GM12878 (cell line): ENCODE measurements around the gene SORCS1. TPM values are rescaled to one million over a fixed set of nuclear protein-coding genes. Genes with fewer than 3 reads are reported as not detected.

ENCODE experiments used
- ATAC-seq: fragments of 200-7000 bp; cut with Tn5 transposase; 3 replicates; pipeline ENCODE4 v1.9.1; 2020; ENCODE audit warnings: mild to moderate bottlenecking, moderate library complexity
- BruUV-seq: library from RNA; stranded (reverse); fragments of 400-500 nt; replicated peaks from 2 replicates; lab custom pipeline; 2021; lab: Mats Ljungman, UMichigan
- CTCF ChIA-PET: fragments of 300-600 bp; sonication (Branson Sonifier 250); formaldehyde crosslinking; extraction: SDS; loops from one replicate; lab custom pipeline; 2021; ENCODE audit warnings: inconsistent platforms; lab: Yijun Ruan, JAX
- POLR2A ChIA-PET: fragments of 350-600 bp; formaldehyde crosslinking; extraction: SDS; loops from one replicate; lab custom pipeline; 2021; ENCODE audit warnings: inconsistent platforms; lab: Charles Lee
- RAD21 ChIA-PET: fragments of 300-600 bp; sonication (Branson Sonifier 250); formaldehyde crosslinking; loops from one replicate; lab custom pipeline; 2023; ENCODE audit warnings: antibody characterized with exemption; ENCODE audit not compliant: unreplicated experiment; lab: Charles Lee
- SMC1A ChIA-PET: fragments of 300-600 bp; sonication (Branson Sonifier 250); formaldehyde crosslinking; loops from one replicate; lab custom pipeline; 2023; ENCODE audit not compliant: unreplicated experiment, uncharacterized antibody; lab: Charles Lee
- DNase-seq: peaks from one replicate; pipeline ENCODE4 v3.0.0-alpha.2; 2011; ENCODE audit warnings: low read depth, low spot score
- FAIRE-seq: peaks from 3 replicates; lab custom pipeline; 2011; peaks lifted over from hg19 to GRCh38; lab: Jason Lieb, UNC
- H2AFZ ChIP-seq: 2 replicates; pipeline ENCODE4 v1.6.0; 2011; ENCODE audit warnings: low read depth, low read length, control low read depth; ENCODE audit not compliant: control insufficient read depth
- H3K27ac ChIP-seq: 2 replicates; pipeline ENCODE4 v1.5.1; 2011; ENCODE audit warnings: control low read depth; ENCODE audit not compliant: control insufficient read depth, insufficient read depth
- H3K27me3 ChIP-seq, 2 experiments: replicated peaks in 1 of 2; 2 replicates each; pipeline versions ENCODE4 v1.6.0 to v1.6.1; 2011; ENCODE audit warnings: low read length in 1 of 2; ENCODE audit not compliant: control insufficient read depth in 2 of 2, insufficient read depth in 2 of 2
- H3K36me3 ChIP-seq, 2 experiments: 2 replicates each; pipeline ENCODE4 v1.5.1; 2011; ENCODE audit warnings: low read length in 1 of 2; ENCODE audit not compliant: control insufficient read depth in 2 of 2, insufficient read depth in 2 of 2
- H3K4me1 ChIP-seq: 2 replicates; pipeline ENCODE4 v1.6.1; 2011; ENCODE audit warnings: mild to moderate bottlenecking, low read length, moderate library complexity, mixed read lengths; ENCODE audit not compliant: control insufficient read depth, insufficient read depth
- H3K4me2 ChIP-seq: 2 replicates; pipeline ENCODE4 v1.6.0; 2011; ENCODE audit warnings: control low read depth; ENCODE audit not compliant: control insufficient read depth, insufficient read depth
- H3K4me3 ChIP-seq: fragments of 200-600 bp; sonication (generic); 2 replicates; pipeline ENCODE4 v1.5.1; 2016
- H3K79me2 ChIP-seq: 2 replicates; pipeline ENCODE4 v1.6.0; 2011; ENCODE audit warnings: low read length; ENCODE audit not compliant: control insufficient read depth, insufficient read depth
- H3K9ac ChIP-seq: 2 replicates; pipeline ENCODE4 v1.8.0; 2011; ENCODE audit warnings: low read length, control low read depth, mixed read lengths; ENCODE audit not compliant: control insufficient read depth, insufficient read depth
- H3K9me3 ChIP-seq: replicated peaks from 3 replicates; pipeline ENCODE4 v1.5.1; 2011; ENCODE audit warnings: mild to moderate bottlenecking, low read length; ENCODE audit not compliant: control insufficient read depth, insufficient read depth
- H4K20me1 ChIP-seq: 2 replicates; pipeline ENCODE4 v1.6.0; 2011; ENCODE audit not compliant: control insufficient read depth, insufficient read depth
- BMI1 ChIP-seq: fragments of 450-650 bp; IDR thresholded peaks from 2 replicates; pipeline ENCODE4 v1.6.1; 2016; ENCODE audit warnings: mild to moderate bottlenecking, moderate library complexity, borderline replicate concordance
- CEBPB ChIP-seq, 2 experiments: fragments of 150-350 bp in 1 of 2; IDR thresholded peaks; 2 replicates each; pipeline ENCODE4 v1.6.1; 2012 to 2014; ENCODE audit warnings: low read depth in 2 of 2, low read length in 2 of 2, borderline replicate concordance in 1 of 2, inconsistent platforms in 1 of 2
- CREM ChIP-seq: IDR thresholded peaks from 2 replicates; pipeline ENCODE4 v1.6.1; 2014; ENCODE audit warnings: antibody characterized with exemption, low read depth
- HDAC2 ChIP-seq: fragments of 200-600 bp; sonication (generic); IDR thresholded peaks from 2 replicates; pipeline ENCODE4 v1.6.1; 2017
- RFX5 ChIP-seq: IDR thresholded peaks from 2 replicates; pipeline ENCODE4 v1.6.1; 2011; ENCODE audit warnings: low read depth, low read length, improper control_type of control experiment
- TCF12 ChIP-seq: IDR thresholded peaks from 2 replicates; pipeline ENCODE4 v1.6.1; 2011; ENCODE audit warnings: low read depth, mild to moderate bottlenecking, low read length
- TCF7 ChIP-seq: IDR thresholded peaks from 2 replicates; pipeline ENCODE4 v1.6.1; 2014; ENCODE audit warnings: antibody characterized with exemption, borderline replicate concordance
- WGBS: methylation state at CpG from one replicate; pipeline ENCODE4 v1.1.6; 2016; ENCODE audit warnings: low lambda C conversion rate; ENCODE audit not compliant: insufficient replicate concordance, insufficient coverage; ENCODE audit errors: missing lambda C conversion rate; 5-methylcytosine and 5-hydroxymethylcytosine counted together
- in situ Hi-C: fragments of 300-500 bp; cut with MboI; formaldehyde crosslinking; loops from 9 replicates; pipeline ENCODE4 v1.14.3; 2018; ENCODE audit warnings: mixed read lengths
- intact Hi-C: fragments of 100-400 bp; cut with micrococcal nuclease; formaldehyde crosslinking; loops from one replicate; pipeline ENCODE4 v1.14.2; 2022; ENCODE audit not compliant: unreplicated experiment
- polyA plus RNA-seq, 11 experiments: library from polyadenylated mRNA; depleted of rRNA in 4 of 11; unstranded in 6 of 11; stranded (reverse) in 5 of 11; fragments of >200 nt; fragmentation: Nextera tagmentation in 4 of 11; fragmentation: Illumina TruSeq in 1 of 11; extraction: Ambion mirVana in 4 of 11; extraction: Trizol in 1 of 11; gene quantifications; 1 replicate in 1 of 11; 2 replicates in 10 of 11; pipeline versions ENCODE4 v1.2.1 to v1.2.3, GENCODE V29; 2011 to 2016; ENCODE audit warnings: inconsistent platforms in 2 of 11, missing spikeins in 2 of 11, low read depth in 1 of 11
- total RNA-seq, 4 experiments: library from RNA; depleted of rRNA in 3 of 4; stranded (reverse); fragments of >200 nt in 3 of 4; fragmentation: Illumina TruSeq in 1 of 4; extraction: Trizol in 1 of 4; gene quantifications; 2 replicates each; pipeline versions ENCODE4 v1.2.1 to v1.2.3, GENCODE V29; 2013 to 2021
- TF ChIP-seq, protein P1 (sequence below): IDR thresholded peaks from 2 replicates; pipeline ENCODE4 v1.6.1; 2012; ENCODE audit warnings: low read depth, low read length, improper control_type of control experiment
- TF ChIP-seq, protein P2 (sequence below): fragments of 150-350 bp; IDR thresholded peaks from 2 replicates; pipeline ENCODE4 v1.6.1; 2016; ENCODE audit warnings: low read depth, low read length
- TF ChIP-seq, protein P3 (sequence below): fragments of 450-650 bp; IDR thresholded peaks from 2 replicates; pipeline ENCODE4 v1.6.1; 2017; ENCODE audit warnings: antibody characterized with exemption, mild to moderate bottlenecking, moderate library complexity
- TF ChIP-seq, protein P4 (sequence below): IDR thresholded peaks from 2 replicates; pipeline ENCODE4 v1.6.1; 2012; ENCODE audit warnings: low read depth, low read length, improper control_type of control experiment
- TF ChIP-seq, protein P5 (sequence below): fragments of 450-650 bp; IDR thresholded peaks from 2 replicates; pipeline ENCODE4 v1.6.1; 2016; ENCODE audit warnings: mild to moderate bottlenecking, moderate library complexity, borderline replicate concordance

SORCS1 gene
- total and polyA plus RNA-seq, 10 of the 15 experiments (the other 5 are each of a cell fraction or from before 2014, with no cell fraction given), result 0.02 to 9.6 (median 0.06) TPM; not detected in 3

DNA sequence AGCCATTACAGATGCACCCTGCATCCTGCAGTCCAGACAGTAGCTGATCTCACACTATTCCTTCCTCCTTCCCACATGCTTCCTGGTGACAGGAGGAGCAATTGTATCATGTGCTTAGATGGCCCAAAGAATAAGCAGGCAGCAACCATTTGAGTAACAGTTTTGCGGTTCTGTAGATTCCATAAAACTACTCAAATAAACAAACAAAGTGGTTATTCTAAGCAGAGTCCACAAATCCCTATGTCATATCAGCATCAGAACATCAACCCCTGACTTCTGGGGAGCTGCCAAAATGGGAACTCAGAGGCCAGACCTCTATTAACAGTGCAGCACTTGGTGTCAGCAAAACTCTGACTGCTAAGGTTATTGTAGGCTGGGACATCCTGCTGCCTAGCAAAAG, 226.0 kb downstream of the SORCS1 start:
- no TSS peak for BruUV-seq
- Histone ChIP-seq H3K4me1 (peaks cover 21% of the 10 kb centered on the region), H3K4me2 (no peak overlapping the region), H3K27ac (no peak overlapping the region), H3K36me3 (no peaks in the 10 kb centered on the region), H3K27me3 (no peaks in the 10 kb centered on the region), H3K9ac (no peak overlapping the region), H3K4me3 (no peak overlapping the region), H2AFZ (no peak overlapping the region), H4K20me1 (no peaks in the 10 kb centered on the region), H3K9me3 (peaks cover 3% of the 10 kb centered on the region; the same call in 2 of the 3 replicates), H3K79me2 (no peaks in the 10 kb centered on the region)
- ChIA-PET CTCF (interaction anchor here (1.5 kb wide), 1 partner anchor 20 kb away, joined by 4 read pairs; no protein-coding TSS in a partner anchor), RAD21 (no interaction called here), SMC1A (interaction anchor here (0.9 kb wide), 1 partner anchor 21 kb away, joined by 3 read pairs; no protein-coding TSS in a partner anchor), POLR2A (no interaction called here)
- 100% methylated on average over 1 of the region's 1 CpG for WGBS
- intact Hi-C loops, result loop anchor here (5.0 kb wide), 1 partner anchor 71 kb away; no protein-coding TSS in a partner anchor
- FAIRE-seq (no peak), DNase-seq (no peak), ATAC-seq (no peak)
- in situ Hi-C loops, result no loop called here
- TF ChIP-seq, protein P1, sequence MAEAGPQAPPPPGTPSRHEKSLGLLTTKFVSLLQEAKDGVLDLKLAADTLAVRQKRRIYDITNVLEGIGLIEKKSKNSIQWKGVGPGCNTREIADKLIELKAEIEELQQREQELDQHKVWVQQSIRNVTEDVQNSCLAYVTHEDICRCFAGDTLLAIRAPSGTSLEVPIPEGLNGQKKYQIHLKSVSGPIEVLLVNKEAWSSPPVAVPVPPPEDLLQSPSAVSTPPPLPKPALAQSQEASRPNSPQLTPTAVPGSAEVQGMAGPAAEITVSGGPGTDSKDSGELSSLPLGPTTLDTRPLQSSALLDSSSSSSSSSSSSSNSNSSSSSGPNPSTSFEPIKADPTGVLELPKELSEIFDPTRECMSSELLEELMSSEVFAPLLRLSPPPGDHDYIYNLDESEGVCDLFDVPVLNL, result no peak
- TF ChIP-seq, protein P2, sequence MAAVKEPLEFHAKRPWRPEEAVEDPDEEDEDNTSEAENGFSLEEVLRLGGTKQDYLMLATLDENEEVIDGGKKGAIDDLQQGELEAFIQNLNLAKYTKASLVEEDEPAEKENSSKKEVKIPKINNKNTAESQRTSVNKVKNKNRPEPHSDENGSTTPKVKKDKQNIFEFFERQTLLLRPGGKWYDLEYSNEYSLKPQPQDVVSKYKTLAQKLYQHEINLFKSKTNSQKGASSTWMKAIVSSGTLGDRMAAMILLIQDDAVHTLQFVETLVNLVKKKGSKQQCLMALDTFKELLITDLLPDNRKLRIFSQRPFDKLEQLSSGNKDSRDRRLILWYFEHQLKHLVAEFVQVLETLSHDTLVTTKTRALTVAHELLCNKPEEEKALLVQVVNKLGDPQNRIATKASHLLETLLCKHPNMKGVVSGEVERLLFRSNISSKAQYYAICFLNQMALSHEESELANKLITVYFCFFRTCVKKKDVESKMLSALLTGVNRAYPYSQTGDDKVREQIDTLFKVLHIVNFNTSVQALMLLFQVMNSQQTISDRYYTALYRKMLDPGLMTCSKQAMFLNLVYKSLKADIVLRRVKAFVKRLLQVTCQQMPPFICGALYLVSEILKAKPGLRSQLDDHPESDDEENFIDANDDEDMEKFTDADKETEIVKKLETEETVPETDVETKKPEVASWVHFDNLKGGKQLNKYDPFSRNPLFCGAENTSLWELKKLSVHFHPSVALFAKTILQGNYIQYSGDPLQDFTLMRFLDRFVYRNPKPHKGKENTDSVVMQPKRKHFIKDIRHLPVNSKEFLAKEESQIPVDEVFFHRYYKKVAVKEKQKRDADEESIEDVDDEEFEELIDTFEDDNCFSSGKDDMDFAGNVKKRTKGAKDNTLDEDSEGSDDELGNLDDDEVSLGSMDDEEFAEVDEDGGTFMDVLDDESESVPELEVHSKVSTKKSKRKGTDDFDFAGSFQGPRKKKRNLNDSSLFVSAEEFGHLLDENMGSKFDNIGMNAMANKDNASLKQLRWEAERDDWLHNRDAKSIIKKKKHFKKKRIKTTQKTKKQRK, result no peak
- TF ChIP-seq, protein P3, sequence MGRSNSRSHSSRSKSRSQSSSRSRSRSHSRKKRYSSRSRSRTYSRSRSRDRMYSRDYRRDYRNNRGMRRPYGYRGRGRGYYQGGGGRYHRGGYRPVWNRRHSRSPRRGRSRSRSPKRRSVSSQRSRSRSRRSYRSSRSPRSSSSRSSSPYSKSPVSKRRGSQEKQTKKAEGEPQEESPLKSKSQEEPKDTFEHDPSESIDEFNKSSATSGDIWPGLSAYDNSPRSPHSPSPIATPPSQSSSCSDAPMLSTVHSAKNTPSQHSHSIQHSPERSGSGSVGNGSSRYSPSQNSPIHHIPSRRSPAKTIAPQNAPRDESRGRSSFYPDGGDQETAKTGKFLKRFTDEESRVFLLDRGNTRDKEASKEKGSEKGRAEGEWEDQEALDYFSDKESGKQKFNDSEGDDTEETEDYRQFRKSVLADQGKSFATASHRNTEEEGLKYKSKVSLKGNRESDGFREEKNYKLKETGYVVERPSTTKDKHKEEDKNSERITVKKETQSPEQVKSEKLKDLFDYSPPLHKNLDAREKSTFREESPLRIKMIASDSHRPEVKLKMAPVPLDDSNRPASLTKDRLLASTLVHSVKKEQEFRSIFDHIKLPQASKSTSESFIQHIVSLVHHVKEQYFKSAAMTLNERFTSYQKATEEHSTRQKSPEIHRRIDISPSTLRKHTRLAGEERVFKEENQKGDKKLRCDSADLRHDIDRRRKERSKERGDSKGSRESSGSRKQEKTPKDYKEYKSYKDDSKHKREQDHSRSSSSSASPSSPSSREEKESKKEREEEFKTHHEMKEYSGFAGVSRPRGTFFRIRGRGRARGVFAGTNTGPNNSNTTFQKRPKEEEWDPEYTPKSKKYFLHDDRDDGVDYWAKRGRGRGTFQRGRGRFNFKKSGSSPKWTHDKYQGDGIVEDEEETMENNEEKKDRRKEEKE, result no peak
- TF ChIP-seq, protein P4, sequence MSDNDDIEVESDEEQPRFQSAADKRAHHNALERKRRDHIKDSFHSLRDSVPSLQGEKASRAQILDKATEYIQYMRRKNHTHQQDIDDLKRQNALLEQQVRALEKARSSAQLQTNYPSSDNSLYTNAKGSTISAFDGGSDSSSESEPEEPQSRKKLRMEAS, result no peak
- TF ChIP-seq HDAC2, result no peak
- TF ChIP-seq, protein P5, sequence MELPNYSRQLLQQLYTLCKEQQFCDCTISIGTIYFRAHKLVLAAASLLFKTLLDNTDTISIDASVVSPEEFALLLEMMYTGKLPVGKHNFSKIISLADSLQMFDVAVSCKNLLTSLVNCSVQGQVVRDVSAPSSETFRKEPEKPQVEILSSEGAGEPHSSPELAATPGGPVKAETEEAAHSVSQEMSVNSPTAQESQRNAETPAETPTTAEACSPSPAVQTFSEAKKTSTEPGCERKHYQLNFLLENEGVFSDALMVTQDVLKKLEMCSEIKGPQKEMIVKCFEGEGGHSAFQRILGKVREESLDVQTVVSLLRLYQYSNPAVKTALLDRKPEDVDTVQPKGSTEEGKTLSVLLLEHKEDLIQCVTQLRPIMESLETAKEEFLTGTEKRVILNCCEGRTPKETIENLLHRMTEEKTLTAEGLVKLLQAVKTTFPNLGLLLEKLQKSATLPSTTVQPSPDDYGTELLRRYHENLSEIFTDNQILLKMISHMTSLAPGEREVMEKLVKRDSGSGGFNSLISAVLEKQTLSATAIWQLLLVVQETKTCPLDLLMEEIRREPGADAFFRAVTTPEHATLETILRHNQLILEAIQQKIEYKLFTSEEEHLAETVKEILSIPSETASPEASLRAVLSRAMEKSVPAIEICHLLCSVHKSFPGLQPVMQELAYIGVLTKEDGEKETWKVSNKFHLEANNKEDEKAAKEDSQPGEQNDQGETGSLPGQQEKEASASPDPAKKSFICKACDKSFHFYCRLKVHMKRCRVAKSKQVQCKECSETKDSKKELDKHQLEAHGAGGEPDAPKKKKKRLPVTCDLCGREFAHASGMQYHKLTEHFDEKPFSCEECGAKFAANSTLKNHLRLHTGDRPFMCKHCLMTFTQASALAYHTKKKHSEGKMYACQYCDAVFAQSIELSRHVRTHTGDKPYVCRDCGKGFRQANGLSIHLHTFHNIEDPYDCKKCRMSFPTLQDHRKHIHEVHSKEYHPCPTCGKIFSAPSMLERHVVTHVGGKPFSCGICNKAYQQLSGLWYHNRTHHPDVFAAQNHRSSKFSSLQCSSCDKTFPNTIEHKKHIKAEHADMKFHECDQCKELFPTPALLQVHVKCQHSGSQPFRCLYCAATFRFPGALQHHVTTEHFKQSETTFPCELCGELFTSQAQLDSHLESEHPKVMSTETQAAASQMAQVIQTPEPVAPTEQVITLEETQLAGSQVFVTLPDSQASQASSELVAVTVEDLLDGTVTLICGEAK, result no peak
- no peak for TF ChIP-seq TCF7
- TF ChIP-seq TCF12, result no peak
- no peak for TF ChIP-seq BMI1
- TF ChIP-seq RFX5, result no peak
- no peak for TF ChIP-seq CREM
- TF ChIP-seq CEBPB (IDR thresholded peaks at IDR 0.05; ENCODE audit: borderline replicate concordance in 1 of 2, low read depth in 2 of 2, low read length in 2 of 2), result no peak
